ENCODE results near the gene AGAP1.

The AGAP1 gene

GRCh38 chr2:235668782-235669181, 174.9 kb downstream of the AGAP1 start:
- FAIRE-seq (no peak), DNase-seq (ENCODE audit: insufficient read length) (no peak)
- TF ChIP-seq POLR2AphosphoS5 (IDR thresholded peaks at IDR 0.05; ENCODE audit: low read depth, low read length) (no peak), POLR2A (IDR thresholded peaks at IDR 0.05; ENCODE audit: low read depth, low read length) (no peak), TAF1 (IDR thresholded peaks at IDR 0.05; ENCODE audit: borderline replicate concordance, low read depth, low read length) (no peak)

- DNase-seq (ENCODE audit: insufficient read length) (no peak), FAIRE-seq (no peak)
- TF ChIP-seq TAF1 (IDR thresholded peaks at IDR 0.05; ENCODE audit: borderline replicate concordance, low read depth, low read length) (no peak), POLR2A (IDR thresholded peaks at IDR 0.05; ENCODE audit: low read depth, low read length) (no peak), POLR2AphosphoS5 (IDR thresholded peaks at IDR 0.05; ENCODE audit: low read depth, low read length) (no peak)
These were observed 175.5 kb downstream of the AGAP1 start for GRCh38 chr2:235669269-235669831.

- no peak for FAIRE-seq
- no peak for TF ChIP-seq TAF1 (IDR thresholded peaks at IDR 0.05; ENCODE audit: borderline replicate concordance, low read depth, low read length)
- no peak for TF ChIP-seq POLR2AphosphoS5 (IDR thresholded peaks at IDR 0.05; ENCODE audit: low read depth, low read length)
- no peak for TF ChIP-seq POLR2A (IDR thresholded peaks at IDR 0.05; ENCODE audit: low read depth, low read length)
- DNase-seq (ENCODE audit: insufficient read length), result no peak
These were observed 176.4 kb downstream of the AGAP1 start for GRCh38 chr2:235669983-235670962.

GRCh38 chr2:235670974-235671787, 177.3 kb downstream of the AGAP1 start:
- TF ChIP-seq TAF1 (IDR thresholded peaks at IDR 0.05; ENCODE audit: borderline replicate concordance, low read depth, low read length) (no peak), POLR2A (IDR thresholded peaks at IDR 0.05; ENCODE audit: low read depth, low read length) (no peak), POLR2AphosphoS5 (IDR thresholded peaks at IDR 0.05; ENCODE audit: low read depth, low read length) (no peak)
- no peak for DNase-seq (ENCODE audit: insufficient read length)
- FAIRE-seq, result no peak

GRCh38 chr2:235672720-235673119, 178.9 kb downstream of the AGAP1 start:
- no peak for DNase-seq (ENCODE audit: insufficient read length)
- TF ChIP-seq POLR2A (IDR thresholded peaks at IDR 0.05; ENCODE audit: low read depth, low read length), result no peak
- TF ChIP-seq POLR2AphosphoS5 (IDR thresholded peaks at IDR 0.05; ENCODE audit: low read depth, low read length), result no peak
- TF ChIP-seq TAF1 (IDR thresholded peaks at IDR 0.05; ENCODE audit: borderline replicate concordance, low read depth, low read length), result no peak
- FAIRE-seq, result no peak

GRCh38 chr2:235674146-235674545, 180.3 kb downstream of the AGAP1 start:
- DNase-seq (ENCODE audit: insufficient read length), result no peak
- no peak for TF ChIP-seq TAF1 (IDR thresholded peaks at IDR 0.05; ENCODE audit: borderline replicate concordance, low read depth, low read length)
- TF ChIP-seq POLR2A (IDR thresholded peaks at IDR 0.05; ENCODE audit: low read depth, low read length), result no peak
- FAIRE-seq, result no peak

GRCh38 chr2:235674812-235675211, 181.0 kb downstream of the AGAP1 start:
- FAIRE-seq (no peak), DNase-seq (ENCODE audit: insufficient read length) (no peak)
- TF ChIP-seq POLR2AphosphoS5 (IDR thresholded peaks at IDR 0.05; ENCODE audit: low read depth, low read length), result no peak
- no peak for TF ChIP-seq TAF1 (IDR thresholded peaks at IDR 0.05; ENCODE audit: borderline replicate concordance, low read depth, low read length)
- no peak for TF ChIP-seq POLR2A (IDR thresholded peaks at IDR 0.05; ENCODE audit: low read depth, low read length)

- TF ChIP-seq POLR2A (IDR thresholded peaks at IDR 0.05; ENCODE audit: low read depth, low read length) (no peak), POLR2AphosphoS5 (IDR thresholded peaks at IDR 0.05; ENCODE audit: low read depth, low read length) (no peak), TAF1 (IDR thresholded peaks at IDR 0.05; ENCODE audit: borderline replicate concordance, low read depth, low read length) (no peak)
- DNase-seq (ENCODE audit: insufficient read length) (no peak), FAIRE-seq (no peak)
These were observed 182.1 kb downstream of the AGAP1 start for GRCh38 chr2:235675678-235676535.

- FAIRE-seq (no peak), DNase-seq (ENCODE audit: insufficient read length) (no peak)
- no peak for TF ChIP-seq TAF1 (IDR thresholded peaks at IDR 0.05; ENCODE audit: borderline replicate concordance, low read depth, low read length)
- no peak for TF ChIP-seq POLR2AphosphoS5 (IDR thresholded peaks at IDR 0.05; ENCODE audit: low read depth, low read length)
- TF ChIP-seq POLR2A (IDR thresholded peaks at IDR 0.05; ENCODE audit: low read depth, low read length), result no peak
These were observed 182.6 kb downstream of the AGAP1 start for GRCh38 chr2:235676536-235676799.

GRCh38 chr2:235677276-235677788, 183.5 kb downstream of the AGAP1 start:
- no peak for DNase-seq (ENCODE audit: insufficient read length)

More at GRCh38 chr2:235677276-235677788, 183.5 kb downstream of the AGAP1 start:
- TF ChIP-seq POLR2AphosphoS5 (IDR thresholded peaks at IDR 0.05; ENCODE audit: low read depth, low read length) (no peak), POLR2A (IDR thresholded peaks at IDR 0.05; ENCODE audit: low read depth, low read length) (no peak), TAF1 (IDR thresholded peaks at IDR 0.05; ENCODE audit: borderline replicate concordance, low read depth, low read length) (no peak)
- no peak for FAIRE-seq

Data from GM12892 (cell line).